Cardiac muscle cell (in vitro differentiated cells and primary cell): Measurements from ENCODE around the gene KLF15. TPM values are rescaled to one million over a fixed set of nuclear protein-coding genes. Genes with fewer than 3 reads are reported as not detected.

ENCODE experiments used
- DNase-seq, 2 donors: peaks; one replicate each; pipeline versions ENCODE4 v3.0.0 to v3.0.0-alpha.2; 2010 to 2017; ENCODE audit warnings: low read depth in 1 of 2, low spot score in 1 of 2
- H3K27ac ChIP-seq: fragments of 200-600 bp; sonication (generic); 2 replicates; pipeline ENCODE4 v1.5.1; 2016
- H3K27me3 ChIP-seq: fragments of 200-600 bp; sonication (generic); 2 replicates; pipeline ENCODE4 v1.6.0; 2016; ENCODE audit warnings: control low read depth
- H3K36me3 ChIP-seq: fragments of 200-600 bp; sonication (generic); 2 replicates; pipeline ENCODE4 v1.5.1; 2016; ENCODE audit warnings: control low read depth
- H3K4me1 ChIP-seq: fragments of 200-600 bp; sonication (generic); 2 replicates; pipeline ENCODE4 v1.8.1; 2017; ENCODE audit warnings: low read depth, mild to moderate bottlenecking, mixed run types
- H3K4me3 ChIP-seq: fragments of 200-600 bp; sonication (generic); 2 replicates; pipeline ENCODE4 v1.5.1; 2016; ENCODE audit warnings: mild to moderate bottlenecking
- H3K9me3 ChIP-seq: fragments of 200-600 bp; sonication (generic); 2 replicates; pipeline ENCODE4 v1.5.1; 2017; ENCODE audit warnings: low read depth, mild to moderate bottlenecking, control low read depth
- CTCF ChIP-seq: IDR thresholded peaks from 2 replicates; pipeline ENCODE4 v1.5.1; 2012; ENCODE audit warnings: low read depth, mild to moderate bottlenecking, low read length
- polyA plus RNA-seq: library from polyadenylated mRNA; unstranded; fragments of >200 nt; fragmentation: Nextera tagmentation; extraction: Ambion mirVana; gene quantifications from 2 replicates; pipeline ENCODE4 v1.2.1, GENCODE V29; 2016
- total RNA-seq: library from RNA; depleted of rRNA; stranded (reverse); fragments of >200 nt; gene quantifications from 2 replicates; pipeline ENCODE4 v1.2.3, GENCODE V29; 2016

Gene KLF15
- total and polyA plus RNA-seq, 2 experiments from 2014 or later: 0.75 to 16.5 TPM

GRCh38 chr3:126354776-126355175 is 2.4 kb downstream of the KLF15 start:
- Histone ChIP-seq H3K9me3 (no peaks in the 10 kb centered on the region), H3K27ac (no peak overlapping the region), H3K4me3 (no peak overlapping the region), H3K4me1 (peaks cover 6% of the 10 kb centered on the region), H3K36me3 (peaks cover 5% of the 10 kb centered on the region), H3K27me3 (peaks cover 6% of the 10 kb centered on the region)
- DNase-seq: no peak
- no peak for TF ChIP-seq CTCF

- Histone ChIP-seq H3K4me1 (peaks cover 6% of the 10 kb centered on the region), H3K27me3 (peaks cover 6% of the 10 kb centered on the region), H3K27ac (no peak overlapping the region), H3K4me3 (no peak overlapping the region), H3K9me3 (no peaks in the 10 kb centered on the region), H3K36me3 (peaks cover 5% of the 10 kb centered on the region)
- TF ChIP-seq CTCF: no peak
- no peak for DNase-seq
These were observed 3.4 kb downstream of the KLF15 start for GRCh38 chr3:126353694-126354321.

- Histone ChIP-seq H3K27ac (no peak overlapping the region), H3K4me3 (no peak overlapping the region), H3K9me3 (no peaks in the 10 kb centered on the region), H3K36me3 (peaks cover 5% of the 10 kb centered on the region), H3K27me3 (no peaks in the 10 kb centered on the region), H3K4me1 (peaks cover 6% of the 10 kb centered on the region)
- TF ChIP-seq CTCF: no peak
- peak in 1 of 2 donors; percentile 32 for DNase-seq
These were observed 4.4 kb downstream of the KLF15 start for GRCh38 chr3:126352476-126353454.

GRCh38 chr3:126351771-126352475 is 5.3 kb downstream of the KLF15 start:
- Histone ChIP-seq H3K36me3 (peaks cover 5% of the 10 kb centered on the region), H3K27me3 (no peaks in the 10 kb centered on the region), H3K27ac (no peak overlapping the region), H3K4me3 (no peak overlapping the region), H3K9me3 (no peaks in the 10 kb centered on the region), H3K4me1 (peaks cover 6% of the 10 kb centered on the region)
- DNase-seq: no peak
- TF ChIP-seq CTCF: no peak

- H3K27me3 ChIP-seq: no peaks in the 10 kb centered on the region
- DNase-seq: no peak
- H3K27ac ChIP-seq: no peak overlapping the region
- H3K9me3 ChIP-seq: no peaks in the 10 kb centered on the region
- TF ChIP-seq CTCF: no peak
- peaks cover 5% of the 10 kb centered on the region for H3K36me3 ChIP-seq
- H3K4me1 ChIP-seq: peaks cover 6% of the 10 kb centered on the region
- no peak overlapping the region for H3K4me3 ChIP-seq
These were observed 6.0 kb downstream of the KLF15 start for GRCh38 chr3:126351086-126351770.
